ENCODE results near the gene KLK2.

The KLK2 gene

DNA sequence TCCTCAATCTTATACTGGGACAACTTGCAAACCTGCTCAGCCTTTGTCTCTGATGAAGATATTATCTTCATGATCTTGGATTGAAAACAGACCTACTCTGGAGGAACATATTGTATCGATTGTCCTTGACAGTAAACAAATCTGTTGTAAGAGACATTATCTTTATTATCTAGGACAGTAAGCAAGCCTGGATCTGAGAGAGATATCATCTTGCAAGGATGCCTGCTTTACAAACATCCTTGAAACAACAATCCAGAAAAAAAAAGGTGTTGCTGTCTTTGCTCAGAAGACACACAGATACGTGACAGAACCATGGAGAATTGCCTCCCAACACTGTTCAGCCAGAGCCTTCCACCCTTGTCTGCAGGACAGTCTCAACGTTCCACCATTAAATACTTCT lies 22.5 kb upstream of the KLK2 start:
- DNase-seq (ENCODE audit: low read depth, low spot score): no peak

DNA sequence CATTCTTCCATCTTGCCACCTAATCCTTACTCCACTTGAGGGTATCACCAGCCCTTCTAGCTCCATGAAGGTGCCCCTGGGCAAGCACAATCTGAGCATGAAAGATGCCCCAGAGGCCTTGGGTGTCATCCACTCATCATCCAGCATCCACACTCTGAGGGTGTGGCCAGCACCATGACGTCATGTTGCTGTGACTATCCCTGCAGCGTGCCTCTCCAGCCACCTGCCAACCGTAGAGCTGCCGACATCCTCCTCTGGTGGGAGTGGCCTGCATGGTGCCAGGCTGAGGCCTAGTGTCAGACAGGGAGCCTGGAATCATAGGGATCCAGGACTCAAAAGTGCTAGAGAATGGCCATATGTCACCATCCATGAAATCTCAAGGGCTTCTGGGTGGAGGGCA lies 21.6 kb upstream of the KLK2 start:
- no peak for DNase-seq (ENCODE audit: low read depth, low spot score)

DNA sequence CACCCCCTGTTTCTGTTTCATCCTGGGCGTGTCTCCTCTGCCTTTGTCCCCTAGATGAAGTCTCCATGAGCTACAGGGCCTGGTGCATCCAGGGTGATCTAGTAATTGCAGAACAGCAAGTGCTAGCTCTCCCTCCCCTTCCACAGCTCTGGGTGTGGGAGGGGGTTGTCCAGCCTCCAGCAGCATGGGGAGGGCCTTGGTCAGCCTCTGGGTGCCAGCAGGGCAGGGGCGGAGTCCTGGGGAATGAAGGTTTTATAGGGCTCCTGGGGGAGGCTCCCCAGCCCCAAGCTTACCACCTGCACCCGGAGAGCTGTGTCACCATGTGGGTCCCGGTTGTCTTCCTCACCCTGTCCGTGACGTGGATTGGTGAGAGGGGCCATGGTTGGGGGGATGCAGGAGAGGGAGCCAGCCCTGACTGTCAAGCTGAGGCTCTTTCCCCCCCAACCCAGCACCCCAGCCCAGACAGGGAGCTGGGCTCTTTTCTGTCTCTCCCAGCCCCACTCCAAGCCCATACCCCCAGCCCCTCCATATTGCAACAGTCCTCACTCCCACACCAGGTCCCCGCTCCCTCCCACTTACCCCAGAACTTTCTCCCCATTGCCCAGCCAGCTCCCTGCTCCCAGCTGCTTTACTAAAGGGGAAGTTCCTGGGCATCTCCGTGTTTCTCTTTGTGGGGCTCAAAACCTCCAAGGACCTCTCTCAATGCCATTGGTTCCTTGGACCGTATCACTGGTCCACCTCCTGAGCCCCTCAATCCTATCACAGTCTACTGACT lies 18.4 kb upstream of the KLK2 start, which contains the start of gene KLK3:
Gene KLK3, plus strand, starts transcription at position 280 of the 775 bp plus-strand sequence. Its CDS starts 41 bp downstream, at position 321.
- DNase-seq (ENCODE audit: low read depth, low spot score): no peak

DNA sequence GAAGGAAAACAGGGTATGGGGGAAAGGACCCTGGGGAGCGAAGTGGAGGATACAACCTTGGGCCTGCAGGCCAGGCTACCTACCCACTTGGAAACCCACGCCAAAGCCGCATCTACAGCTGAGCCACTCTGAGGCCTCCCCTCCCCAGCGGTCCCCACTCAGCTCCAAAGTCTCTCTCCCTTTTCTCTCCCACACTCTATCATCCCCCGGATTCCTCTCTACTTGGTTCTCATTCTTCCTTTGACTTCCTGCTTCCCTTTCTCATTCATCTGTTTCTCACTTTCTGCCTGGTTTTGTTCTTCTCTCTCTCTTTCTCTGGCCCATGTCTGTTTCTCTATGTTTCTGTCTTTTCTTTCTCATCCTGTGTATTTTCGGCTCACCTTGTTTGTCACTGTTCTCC lies 15.9 kb upstream of the KLK2 start:
- no peak for DNase-seq (ENCODE audit: low read depth, low spot score)

DNA sequence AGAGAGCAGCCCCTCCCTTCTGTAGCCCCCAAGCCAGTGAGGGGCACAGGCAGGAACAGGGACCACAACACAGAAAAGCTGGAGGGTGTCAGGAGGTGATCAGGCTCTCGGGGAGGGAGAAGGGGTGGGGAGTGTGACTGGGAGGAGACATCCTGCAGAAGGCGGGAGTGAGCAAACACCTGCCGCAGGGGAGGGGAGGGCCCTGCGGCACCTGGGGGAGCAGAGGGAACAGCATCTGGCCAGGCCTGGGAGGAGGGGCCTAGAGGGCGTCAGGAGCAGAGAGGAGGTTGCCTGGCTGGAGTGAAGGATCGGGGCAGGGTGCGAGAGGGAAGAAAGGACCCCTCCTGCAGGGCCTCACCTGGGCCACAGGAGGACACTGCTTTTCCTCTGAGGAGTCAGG lies 14.4 kb upstream of the KLK2 start:
- peak; percentile 23 for DNase-seq (ENCODE audit: low read depth, low spot score)

DNA sequence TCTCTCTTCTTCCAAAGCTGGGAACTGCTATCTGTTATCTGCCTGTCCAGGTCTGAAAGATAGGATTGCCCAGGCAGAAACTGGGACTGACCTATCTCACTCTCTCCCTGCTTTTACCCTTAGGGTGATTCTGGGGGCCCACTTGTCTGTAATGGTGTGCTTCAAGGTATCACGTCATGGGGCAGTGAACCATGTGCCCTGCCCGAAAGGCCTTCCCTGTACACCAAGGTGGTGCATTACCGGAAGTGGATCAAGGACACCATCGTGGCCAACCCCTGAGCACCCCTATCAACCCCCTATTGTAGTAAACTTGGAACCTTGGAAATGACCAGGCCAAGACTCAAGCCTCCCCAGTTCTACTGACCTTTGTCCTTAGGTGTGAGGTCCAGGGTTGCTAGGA lies 13.4 kb upstream of the KLK2 start:
- DNase-seq (ENCODE audit: low read depth, low spot score): no peak

DNA sequence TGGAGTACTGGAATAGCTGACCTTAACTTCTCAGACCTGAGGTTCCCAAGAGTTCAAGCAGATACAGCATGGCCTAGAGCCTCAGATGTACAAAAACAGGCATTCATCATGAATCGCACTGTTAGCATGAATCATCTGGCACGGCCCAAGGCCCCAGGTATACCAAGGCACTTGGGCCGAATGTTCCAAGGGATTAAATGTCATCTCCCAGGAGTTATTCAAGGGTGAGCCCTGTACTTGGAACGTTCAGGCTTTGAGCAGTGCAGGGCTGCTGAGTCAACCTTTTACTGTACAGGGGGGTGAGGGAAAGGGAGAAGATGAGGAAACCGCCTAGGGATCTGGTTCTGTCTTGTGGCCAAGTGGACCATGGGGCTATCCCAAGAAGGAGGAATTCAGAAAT lies 12.2 kb upstream of the KLK2 start:
- DNase-seq (ENCODE audit: low read depth, low spot score): no peak

DNA sequence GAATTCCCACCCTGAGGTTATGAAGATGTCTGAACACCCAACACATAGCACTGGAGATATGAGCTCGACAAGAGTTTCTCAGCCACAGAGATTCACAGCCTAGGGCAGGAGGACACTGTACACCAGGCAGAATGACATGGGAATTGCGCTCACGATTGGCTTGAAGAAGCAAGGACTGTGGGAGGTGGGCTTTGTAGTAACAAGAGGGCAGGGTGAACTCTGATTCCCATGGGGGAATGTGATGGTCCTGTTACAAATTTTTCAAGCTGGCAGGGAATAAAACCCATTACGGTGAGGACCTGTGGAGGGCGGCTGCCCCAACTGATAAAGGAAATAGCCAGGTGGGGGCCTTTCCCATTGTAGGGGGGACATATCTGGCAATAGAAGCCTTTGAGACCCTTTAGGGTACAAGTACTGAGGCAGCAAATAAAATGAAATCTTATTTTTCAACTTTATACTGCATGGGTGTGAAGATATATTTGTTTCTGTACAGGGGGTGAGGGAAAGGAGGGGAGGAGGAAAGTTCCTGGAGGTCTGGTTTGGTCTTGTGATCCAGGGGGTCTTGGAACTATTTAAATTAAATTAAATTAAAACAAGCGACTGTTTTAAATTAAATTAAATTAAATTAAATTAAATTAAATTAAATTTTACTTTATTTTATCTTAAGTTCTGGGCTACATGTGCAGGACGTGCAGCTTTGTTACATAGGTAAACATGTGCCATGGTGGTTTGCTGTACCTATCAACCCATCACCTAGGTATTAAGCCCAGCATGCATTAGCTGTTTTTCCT lies 11.5 kb upstream of the KLK2 start:
- DNase-seq (ENCODE audit: low read depth, low spot score): no peak

DNA sequence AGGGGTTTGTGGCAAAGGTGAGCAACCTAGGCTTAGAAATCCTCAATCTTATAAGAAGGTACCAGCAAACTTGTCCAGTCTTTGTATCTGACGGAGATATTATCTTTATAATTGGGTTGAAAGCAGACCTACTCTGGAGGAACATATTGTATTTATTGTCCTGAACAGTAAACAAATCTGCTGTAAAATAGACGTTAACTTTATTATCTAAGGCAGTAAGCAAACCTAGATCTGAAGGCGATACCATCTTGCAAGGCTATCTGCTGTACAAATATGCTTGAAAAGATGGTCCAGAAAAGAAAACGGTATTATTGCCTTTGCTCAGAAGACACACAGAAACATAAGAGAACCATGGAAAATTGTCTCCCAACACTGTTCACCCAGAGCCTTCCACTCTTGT lies 3.8 kb upstream of the KLK2 start:
- DNase-seq (ENCODE audit: low read depth, low spot score): no peak

DNA sequence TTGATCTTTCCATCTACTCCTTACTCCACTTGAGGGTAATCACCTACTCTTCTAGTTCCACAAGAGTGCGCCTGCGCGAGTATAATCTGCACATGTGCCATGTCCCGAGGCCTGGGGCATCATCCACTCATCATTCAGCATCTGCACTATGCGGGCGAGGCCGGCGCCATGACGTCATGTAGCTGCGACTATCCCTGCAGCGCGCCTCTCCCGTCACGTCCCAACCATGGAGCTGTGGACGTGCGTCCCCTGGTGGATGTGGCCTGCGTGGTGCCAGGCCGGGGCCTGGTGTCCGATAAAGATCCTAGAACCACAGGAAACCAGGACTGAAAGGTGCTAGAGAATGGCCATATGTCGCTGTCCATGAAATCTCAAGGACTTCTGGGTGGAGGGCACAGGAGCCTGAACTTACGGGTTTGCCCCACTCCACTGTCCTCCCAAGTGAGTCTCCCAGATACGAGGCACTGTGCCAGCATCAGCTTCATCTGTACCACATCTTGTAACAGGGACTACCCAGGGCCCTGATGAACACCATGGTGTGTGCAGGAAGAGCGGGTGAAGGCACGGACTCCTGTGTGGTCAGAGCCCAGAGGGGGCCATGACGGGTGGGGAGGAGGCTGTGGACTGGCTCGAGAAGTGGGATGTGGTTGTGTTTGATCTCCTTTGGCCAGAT lies 2.7 kb upstream of the KLK2 start:
- DNase-seq (ENCODE audit: low read depth, low spot score): peak; percentile 73

DNA sequence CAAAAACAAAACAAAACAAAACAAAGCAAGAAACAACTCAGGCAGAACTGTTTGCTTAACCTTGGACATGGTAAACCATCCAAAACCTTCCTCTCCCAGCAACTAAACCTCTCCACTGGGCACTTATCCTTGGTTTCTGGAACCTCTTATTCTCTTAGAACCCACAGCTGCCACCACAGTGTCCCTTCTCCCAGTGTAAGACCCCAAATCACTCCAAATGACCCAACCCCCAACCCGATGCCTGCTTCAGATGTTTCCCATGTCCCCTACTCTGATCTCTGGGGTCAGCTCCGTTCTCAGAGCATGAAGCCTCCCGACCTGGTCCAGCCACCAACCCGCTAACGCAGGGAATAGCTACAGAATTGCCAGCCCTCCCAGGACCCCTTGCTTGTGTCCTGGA lies 972 bp downstream of the KLK2 start:
- no peak for DNase-seq (ENCODE audit: low read depth, low spot score)

DNA sequence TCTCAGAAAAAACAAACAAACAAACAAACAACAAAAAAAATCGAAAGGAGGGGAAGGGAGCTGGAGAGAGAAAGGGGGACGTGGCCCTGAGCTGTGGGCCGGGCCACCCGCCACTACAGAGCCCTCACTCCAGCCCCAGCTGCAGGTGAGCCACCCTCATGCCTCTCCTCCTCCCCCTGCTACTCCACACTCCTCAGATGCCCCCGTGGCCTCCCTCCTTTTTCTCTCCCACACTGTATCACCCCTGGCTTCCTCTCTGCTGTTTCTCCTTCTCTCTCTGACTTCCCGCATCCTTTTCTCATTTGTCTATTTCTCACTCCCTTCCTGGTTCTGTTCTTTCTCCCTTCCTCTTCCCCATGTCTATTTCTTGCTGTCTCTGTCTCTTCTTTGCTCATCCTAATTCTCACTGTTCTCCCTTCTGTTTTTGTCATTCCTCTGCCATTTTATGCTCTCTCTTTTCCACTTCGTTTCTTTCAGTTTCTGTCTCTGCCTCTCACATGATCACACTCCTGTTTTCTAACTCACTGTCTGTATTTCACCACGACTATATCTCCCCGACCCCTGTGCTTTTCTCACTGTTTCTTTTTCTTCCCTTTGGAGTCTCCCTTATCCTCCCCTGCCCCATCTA lies 2.7 kb downstream of the KLK2 start:
- no peak for DNase-seq (ENCODE audit: low read depth, low spot score)

DNA sequence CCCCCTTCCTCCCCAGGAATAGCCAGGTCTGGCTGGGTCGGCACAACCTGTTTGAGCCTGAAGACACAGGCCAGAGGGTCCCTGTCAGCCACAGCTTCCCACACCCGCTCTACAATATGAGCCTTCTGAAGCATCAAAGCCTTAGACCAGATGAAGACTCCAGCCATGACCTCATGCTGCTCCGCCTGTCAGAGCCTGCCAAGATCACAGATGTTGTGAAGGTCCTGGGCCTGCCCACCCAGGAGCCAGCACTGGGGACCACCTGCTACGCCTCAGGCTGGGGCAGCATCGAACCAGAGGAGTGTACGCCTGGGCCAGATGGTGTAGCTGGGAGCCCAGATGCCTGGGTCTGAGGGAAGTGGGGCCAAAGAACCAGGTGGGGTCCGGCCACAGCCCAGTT lies 3.2 kb downstream of the KLK2 start:
- no peak for DNase-seq (ENCODE audit: low read depth, low spot score)

DNA sequence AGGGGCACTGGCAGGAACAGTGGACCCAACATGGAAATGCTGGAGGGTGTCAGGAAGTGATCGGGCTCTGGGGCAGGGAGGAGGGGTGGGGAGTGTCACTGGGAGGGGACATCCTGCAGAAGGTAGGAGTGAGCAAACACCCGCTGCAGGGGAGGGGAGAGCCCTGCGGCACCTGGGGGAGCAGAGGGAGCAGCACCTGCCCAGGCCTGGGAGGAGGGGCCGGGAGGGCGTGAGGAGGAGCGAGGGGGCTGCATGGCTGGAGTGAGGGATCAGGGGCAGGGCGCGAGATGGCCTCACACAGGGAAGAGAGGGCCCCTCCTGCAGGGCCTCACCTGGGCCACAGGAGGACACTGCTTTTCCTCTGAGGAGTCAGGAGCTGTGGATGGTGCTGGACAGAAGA lies 4.1 kb downstream of the KLK2 start:
- DNase-seq (ENCODE audit: low read depth, low spot score): no peak

DNA sequence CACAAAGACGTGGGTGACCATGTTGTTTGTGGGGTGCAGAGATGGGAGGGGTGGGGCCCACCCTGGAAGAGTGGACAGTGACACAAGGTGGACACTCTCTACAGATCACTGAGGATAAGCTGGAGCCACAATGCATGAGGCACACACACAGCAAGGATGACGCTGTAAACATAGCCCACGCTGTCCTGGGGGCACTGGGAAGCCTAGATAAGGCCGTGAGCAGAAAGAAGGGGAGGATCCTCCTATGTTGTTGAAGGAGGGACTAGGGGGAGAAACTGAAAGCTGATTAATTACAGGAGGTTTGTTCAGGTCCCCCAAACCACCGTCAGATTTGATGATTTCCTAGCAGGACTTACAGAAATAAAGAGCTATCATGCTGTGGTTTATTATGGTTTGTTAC lies 5.6 kb downstream of the KLK2 start:
- DNase-seq (ENCODE audit: low read depth, low spot score): no peak

DNA sequence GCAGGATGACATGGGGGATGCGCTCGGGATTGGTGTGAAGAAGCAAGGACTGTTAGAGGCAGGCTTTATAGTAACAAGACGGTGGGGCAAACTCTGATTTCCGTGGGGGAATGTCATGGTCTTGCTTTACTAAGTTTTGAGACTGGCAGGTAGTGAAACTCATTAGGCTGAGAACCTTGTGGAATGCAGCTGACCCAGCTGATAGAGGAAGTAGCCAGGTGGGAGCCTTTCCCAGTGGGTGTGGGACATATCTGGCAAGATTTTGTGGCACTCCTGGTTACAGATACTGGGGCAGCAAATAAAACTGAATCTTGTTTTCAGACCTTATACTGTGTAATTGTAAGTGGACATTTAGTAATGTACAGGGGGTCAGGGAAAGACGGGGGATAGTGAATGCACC lies 7.0 kb downstream of the KLK2 start:
- DNase-seq (ENCODE audit: low read depth, low spot score): no peak

DNA sequence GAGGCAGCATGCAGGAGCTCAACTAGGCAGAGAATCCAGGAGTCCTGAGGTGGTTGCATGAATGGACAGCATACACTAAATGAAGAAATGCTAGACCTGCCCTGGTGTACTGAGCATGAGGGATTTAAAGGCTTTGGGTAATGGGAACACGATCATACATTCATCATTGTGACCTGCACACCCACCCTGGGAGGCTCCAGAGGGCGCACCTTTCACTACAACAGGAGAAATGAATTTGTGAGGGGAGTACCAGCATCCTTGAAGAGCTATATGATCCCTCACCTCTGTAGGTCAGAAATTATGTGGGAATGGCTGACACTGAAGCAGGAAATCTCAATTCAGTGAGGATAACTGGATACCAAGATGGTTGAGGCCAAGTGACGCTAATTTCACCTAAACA lies 8.9 kb downstream of the KLK2 start:
- DNase-seq (ENCODE audit: low read depth, low spot score): no peak

DNA sequence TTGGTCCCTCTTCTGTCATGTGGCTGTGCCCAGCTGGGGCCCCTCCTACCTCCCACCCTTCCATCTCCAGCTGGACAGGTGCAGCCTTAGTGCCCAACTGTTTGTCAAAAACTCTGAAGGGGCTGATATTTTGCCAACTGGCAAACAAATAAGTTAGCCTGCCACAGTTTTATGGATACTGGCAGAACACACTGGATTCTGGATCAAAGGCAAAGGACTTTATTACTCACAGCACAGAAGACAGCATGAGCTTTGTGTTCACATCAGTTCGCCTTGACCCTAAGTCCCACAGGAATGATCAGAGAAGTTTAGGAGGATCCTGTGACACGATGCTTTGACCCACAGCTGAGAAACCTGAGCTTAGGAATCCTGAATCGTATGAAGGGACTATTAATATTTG lies 16.4 kb downstream of the KLK2 start:
- DNase-seq (ENCODE audit: low read depth, low spot score): no peak

DNA sequence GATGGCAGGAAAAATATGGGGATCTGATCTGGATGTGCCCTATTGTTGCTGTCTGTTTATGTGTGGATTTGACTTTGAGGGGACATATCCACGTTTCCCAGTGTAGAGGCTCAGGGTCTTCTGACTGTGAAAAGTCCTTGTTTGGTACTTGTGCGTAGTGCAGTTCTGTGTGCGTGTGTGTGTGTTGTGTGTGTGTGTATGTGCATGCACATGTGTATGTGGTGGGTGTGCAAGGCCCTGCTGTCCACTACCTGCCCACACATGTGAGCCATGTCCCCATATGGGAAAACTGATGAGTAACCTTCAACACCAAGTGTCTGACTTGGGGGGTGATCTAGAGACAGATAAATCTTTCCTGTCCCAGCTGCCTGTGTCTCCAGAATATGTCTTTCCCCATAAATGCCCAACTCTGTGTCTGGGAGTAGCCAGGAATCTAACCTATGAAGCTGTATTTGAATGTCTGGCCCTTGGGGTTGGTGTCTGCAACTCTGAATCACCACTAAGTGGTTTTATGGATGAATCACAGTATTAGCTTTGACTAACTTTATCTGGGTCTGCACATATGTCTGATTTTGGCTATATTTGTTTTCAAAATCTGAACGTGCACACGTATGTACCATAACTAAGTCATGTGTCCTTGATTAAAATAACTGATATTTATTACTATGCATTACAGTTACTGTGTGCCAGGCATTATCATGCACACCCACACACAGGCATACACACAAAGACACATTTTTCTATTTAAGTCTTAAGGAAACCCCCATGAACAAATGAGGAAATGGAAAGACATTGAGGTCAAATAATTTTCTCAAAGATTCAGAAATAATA lies 17.4 kb downstream of the KLK2 start:
- DNase-seq (ENCODE audit: low read depth, low spot score): no peak

DNA sequence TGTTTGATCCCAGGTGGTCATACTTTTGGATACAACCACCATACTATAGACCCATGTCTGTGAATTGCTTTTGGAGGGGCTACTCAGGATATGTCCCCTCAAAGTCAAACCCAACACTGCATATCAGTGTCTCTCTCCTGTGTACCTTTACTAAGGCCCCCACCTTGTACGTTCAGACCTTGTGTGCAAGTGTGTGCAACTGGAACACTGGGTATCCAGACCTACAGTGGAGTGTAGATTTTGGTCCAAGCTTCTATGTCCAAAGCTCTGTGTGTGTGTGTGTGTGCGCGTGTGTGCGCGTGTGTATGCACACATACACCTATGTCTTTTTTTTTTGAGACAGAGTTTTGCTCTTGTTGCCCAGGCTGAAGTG lies 18.0 kb downstream of the KLK2 start:
- DNase-seq (ENCODE audit: low read depth, low spot score): no peak

DNA sequence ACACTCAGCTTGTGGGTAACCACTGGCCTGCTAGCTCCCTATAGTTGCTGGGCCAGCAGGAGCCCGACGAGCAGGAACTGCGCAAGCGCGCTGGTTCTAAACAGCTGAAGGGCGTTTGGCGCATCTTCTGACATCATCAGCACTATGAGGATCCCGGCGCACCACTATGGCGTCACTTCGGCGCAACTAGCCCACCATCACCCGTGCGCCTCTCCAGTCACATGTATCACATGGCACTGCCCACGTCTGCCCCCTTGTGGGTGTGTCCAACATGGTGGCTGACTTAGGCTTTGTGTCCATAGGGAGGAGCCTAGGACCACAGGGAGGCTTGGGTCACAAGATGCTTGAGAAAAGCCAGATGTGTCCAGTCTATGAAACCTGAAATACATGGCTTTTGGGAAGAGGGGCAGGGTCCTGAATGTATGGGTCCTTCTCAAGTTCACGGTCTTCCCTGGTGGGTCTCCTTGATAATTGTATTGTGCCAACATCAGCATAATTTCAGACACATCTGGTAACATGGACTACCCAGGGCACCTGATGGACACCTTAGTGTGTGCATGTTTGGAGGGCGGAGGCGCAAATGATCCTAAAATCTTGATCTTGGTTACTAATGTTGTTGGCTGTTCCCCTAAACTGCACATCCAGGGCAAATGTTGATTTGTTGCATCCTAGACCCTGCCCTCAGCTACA lies 20.0 kb downstream of the KLK2 start:
- peak; percentile 32 for DNase-seq (ENCODE audit: low read depth, low spot score)
